Measurements from ENCODE around the gene DIP2C. TPM values are rescaled to one million over a fixed set of nuclear protein-coding genes. Genes with fewer than 3 reads are reported as not detected.

Gene DIP2C
- total and polyA plus RNA-seq, 2 donors (not counting 1 experiment from before 2014, with no cell fraction given): 1.3 to 1.9 TPM

DNA sequence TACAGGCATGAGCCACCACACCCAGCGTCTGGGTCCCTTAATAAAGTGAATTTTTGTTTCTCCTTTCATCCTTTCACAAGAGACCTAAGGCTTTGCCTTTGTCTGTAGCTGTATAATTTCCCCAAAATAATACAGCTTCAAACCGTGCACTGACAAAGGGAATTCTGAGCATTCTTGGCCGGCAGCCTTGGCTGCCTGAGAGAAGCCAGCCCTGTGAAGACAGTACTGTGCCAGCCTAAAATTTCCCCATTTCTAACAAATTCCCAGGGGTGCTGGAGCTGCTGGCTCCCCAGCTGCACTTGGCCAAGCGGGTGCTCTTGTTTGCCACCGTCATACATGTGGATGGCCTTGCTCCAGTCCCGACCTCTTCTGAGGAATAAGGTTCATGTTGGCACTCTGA lies 448.0 kb downstream of the DIP2C start:
- intact Hi-C loops (cut with micrococcal nuclease): no loop called here
- Mint-ChIP-seq H3K4me3 (no peak overlapping the region), H3K9me3 (ENCODE audit: insufficient read depth) (no peaks in the 10 kb centered on the region), H3K4me1 (no peaks in the 10 kb centered on the region), H3K27ac (no peak overlapping the region), H3K27me3 (no peaks in the 10 kb centered on the region)
- H2AFZ ChIP-seq (ENCODE audit: insufficient read depth, low read depth, low read length, poor library complexity, severe bottlenecking): no peak overlapping the region
- H3K4me2 ChIP-seq (replicated peaks; ENCODE audit: low read depth, low read length, poor library complexity, severe bottlenecking): no peak overlapping the region
- H3K9ac ChIP-seq (ENCODE audit: low read length): no peak overlapping the region
- no peaks in the 10 kb centered on the region for H3K4me1 ChIP-seq (ENCODE audit: control insufficient read depth in 2 of 2, insufficient read depth in 2 of 2, low read length in 2 of 2)
- no peaks in the 10 kb centered on the region for H3K79me2 ChIP-seq (ENCODE audit: control insufficient read depth, insufficient read depth, low read length)
- no peaks in the 10 kb centered on the region for H4K20me1 ChIP-seq (ENCODE audit: control insufficient read depth, insufficient read depth, low read length, poor library complexity, severe bottlenecking)
- 96% methylated on average over 6 of the region's 6 CpGs for WGBS (ENCODE audit: insufficient coverage)
- peaks cover 8 to 28% of the 10 kb centered on the region in 2 experiments for H3K36me3 ChIP-seq (replicated peaks in 1 of 2; ENCODE audit: control extremely low read depth in 1 of 2, control insufficient read depth in 1 of 2, extremely low read depth in 1 of 2, insufficient read depth in 2 of 2, low read length in 1 of 2)
- ATAC-seq (ENCODE audit: low read depth): no peak
- no peaks in the 10 kb centered on the region for H3K27me3 ChIP-seq (replicated peaks in 1 of 4; ENCODE audit: control extremely low read depth in 1 of 4, control insufficient read depth in 3 of 4, insufficient read depth in 4 of 4, low read length in 3 of 4)
- no peak for DNase-seq
- no peaks in the 10 kb centered on the region for H3K9me3 ChIP-seq (ENCODE audit: control extremely low read depth in 1 of 3, control insufficient read depth in 2 of 3, insufficient read depth in 1 of 3, low read length in 2 of 3)
- ChIA-PET POLR2A (no interaction called here), CTCF (no interaction called here)
- no peak overlapping the region for H3K4me3 ChIP-seq (ENCODE audit: control extremely low read depth in 1 of 5, extremely low read depth in 1 of 5, insufficient read depth in 1 of 5, low read depth in 2 of 5, low read length in 4 of 5)
- TF ChIP-seq EZH2 (IDR thresholded peaks at IDR 0.05; ENCODE audit: borderline replicate concordance, insufficient read depth, low read depth, low read length, poor library complexity, severe bottlenecking) (no peak), CTCF (IDR thresholded peaks at IDR 0.05) (no peak)
- H3K27ac ChIP-seq (ENCODE audit: low read length in 2 of 2): no peak overlapping the region

GRCh38 chr10:239109-239508 lies 450.4 kb downstream of the DIP2C start:
- Mint-ChIP-seq H3K27ac (no peak overlapping the region), H3K9me3 (ENCODE audit: insufficient read depth) (no peaks in the 10 kb centered on the region), H3K4me1 (peaks cover 8% of the 10 kb centered on the region), H3K27me3 (no peaks in the 10 kb centered on the region), H3K4me3 (no peak overlapping the region)
- Histone ChIP-seq H3K36me3 (replicated peaks in 1 of 2; ENCODE audit: control extremely low read depth in 1 of 2, control insufficient read depth in 1 of 2, extremely low read depth in 1 of 2, insufficient read depth in 2 of 2, low read length in 1 of 2) (peaks cover 7 to 25% of the 10 kb centered on the region in 2 experiments), H2AFZ (ENCODE audit: insufficient read depth, low read depth, low read length, poor library complexity, severe bottlenecking) (no peak overlapping the region), H4K20me1 (ENCODE audit: control insufficient read depth, insufficient read depth, low read length, poor library complexity, severe bottlenecking) (no peaks in the 10 kb centered on the region), H3K4me1 (ENCODE audit: control insufficient read depth in 2 of 2, insufficient read depth in 2 of 2, low read length in 2 of 2) (no peaks in the 10 kb centered on the region), H3K4me2 (replicated peaks; ENCODE audit: low read depth, low read length, poor library complexity, severe bottlenecking) (no peak overlapping the region), H3K27me3 (replicated peaks in 1 of 4; ENCODE audit: control extremely low read depth in 1 of 4, control insufficient read depth in 3 of 4, insufficient read depth in 4 of 4, low read length in 3 of 4) (no peaks in the 10 kb centered on the region), H3K9me3 (ENCODE audit: control extremely low read depth in 1 of 3, control insufficient read depth in 2 of 3, insufficient read depth in 1 of 3, low read length in 2 of 3) (no peaks in the 10 kb centered on the region), H3K4me3 (ENCODE audit: control extremely low read depth in 1 of 5, extremely low read depth in 1 of 5, insufficient read depth in 1 of 5, low read depth in 2 of 5, low read length in 4 of 5) (no peak overlapping the region), H3K9ac (ENCODE audit: low read length) (no peak overlapping the region), H3K79me2 (ENCODE audit: control insufficient read depth, insufficient read depth, low read length) (no peaks in the 10 kb centered on the region), H3K27ac (ENCODE audit: low read length in 2 of 2) (no peak overlapping the region)
- CTCF ChIA-PET: interaction anchor here (0.9 to 1.5 kb wide), 3 partner anchors 9 to 94 kb away, joined by 3 to 4 read pairs (median 3); no protein-coding TSS in a partner anchor
- intact Hi-C loops (cut with micrococcal nuclease): no loop called here
- no peak for ATAC-seq (ENCODE audit: low read depth)
- 93% methylated on average over 3 of the region's 6 CpGs for WGBS (ENCODE audit: insufficient coverage)
- TF ChIP-seq CTCF (IDR thresholded peaks at IDR 0.05) (no peak), EZH2 (IDR thresholded peaks at IDR 0.05; ENCODE audit: borderline replicate concordance, insufficient read depth, low read depth, low read length, poor library complexity, severe bottlenecking) (no peak)
- no peak for DNase-seq
- POLR2A ChIA-PET: no interaction called here
